Inferior parietal cortex (tissue), 1 donor: ENCODE measurements around the gene TMC8.

Experiments
- DNase-seq: peaks from one replicate; pipeline ENCODE4 v3.0.0-alpha.2; 2016; ENCODE audit errors: extremely low spot score

The TMC8 gene

DNA sequence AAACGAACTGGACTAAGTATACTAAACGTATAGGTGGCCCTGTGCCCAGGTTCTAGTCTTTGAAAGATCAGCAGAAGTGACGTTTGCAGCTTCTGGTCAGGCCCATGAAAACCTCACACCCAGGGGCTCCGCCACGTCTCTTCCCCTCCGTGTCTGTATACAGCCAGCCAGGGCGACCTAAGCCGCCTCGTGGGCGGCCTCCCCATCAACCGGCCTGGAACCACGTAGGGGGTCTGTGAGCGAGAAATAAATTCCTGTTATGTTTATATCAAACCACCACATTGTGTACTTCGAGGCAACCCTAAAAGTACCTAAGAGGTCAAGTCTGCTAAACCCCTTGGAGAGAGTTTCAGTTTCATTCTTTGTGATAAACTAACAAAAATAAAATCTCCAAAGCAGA, 49.5 kb downstream of the TMC8 start:
- DNase-seq = no peak

DNA sequence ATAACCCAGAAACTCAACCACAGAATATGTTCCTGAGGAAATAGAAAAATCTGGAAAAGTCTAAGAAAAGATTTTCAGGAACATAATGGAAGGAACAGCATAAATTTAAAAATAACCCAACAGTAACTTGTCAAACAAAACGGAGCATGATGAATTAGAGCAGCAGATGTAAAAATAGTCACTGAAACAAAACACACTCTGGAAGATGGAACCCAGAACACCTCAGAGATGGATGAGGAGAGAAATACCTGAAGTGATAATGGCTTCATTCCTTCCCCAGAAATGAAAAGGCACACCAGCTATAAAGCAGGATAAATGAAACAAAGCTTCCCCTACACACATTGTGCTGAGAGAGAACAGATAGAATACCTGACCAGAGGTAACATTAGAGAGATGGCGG, 49.9 kb downstream of the TMC8 start:
- DNase-seq = no peak

DNA sequence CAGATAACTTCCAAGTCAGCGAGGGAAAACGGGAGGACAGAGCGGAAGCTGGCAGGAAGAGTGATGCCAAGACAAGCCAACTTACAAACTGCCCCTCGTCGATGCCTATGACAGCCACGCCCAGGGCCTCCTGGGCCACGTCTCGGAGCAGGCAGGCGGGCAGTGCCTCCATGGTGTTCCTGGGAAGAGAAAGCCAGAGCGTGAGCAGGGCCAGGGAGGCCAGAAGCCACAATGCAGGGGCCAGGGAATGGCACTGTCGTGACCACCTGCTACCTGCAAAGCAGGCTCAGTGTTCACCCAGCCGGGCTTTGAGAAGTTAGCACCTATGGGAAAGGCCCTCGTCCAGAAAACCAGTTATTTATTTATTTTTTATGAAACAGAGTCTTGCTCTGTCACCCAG, 51.9 kb downstream of the TMC8 start:
- no peak for DNase-seq

DNA sequence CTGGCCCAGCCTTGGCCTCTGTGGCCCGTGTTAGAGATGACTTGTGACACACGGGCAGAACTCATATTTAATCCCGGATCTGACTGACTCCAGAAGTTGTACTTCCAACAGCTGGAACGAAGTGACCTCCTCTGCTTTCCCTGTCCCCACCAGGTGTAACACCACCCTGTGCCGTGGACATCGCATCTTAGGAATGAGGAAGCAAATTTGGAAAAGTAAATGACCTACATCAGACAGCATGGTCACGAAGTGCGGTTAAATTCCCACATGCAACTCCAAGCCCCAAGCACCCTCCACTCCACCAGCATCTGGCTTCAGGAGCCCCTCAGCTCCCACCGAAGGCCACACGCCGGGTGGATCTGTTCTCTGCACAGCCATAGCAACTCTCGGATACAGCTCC, 53.3 kb downstream of the TMC8 start:
- no peak for DNase-seq

DNA sequence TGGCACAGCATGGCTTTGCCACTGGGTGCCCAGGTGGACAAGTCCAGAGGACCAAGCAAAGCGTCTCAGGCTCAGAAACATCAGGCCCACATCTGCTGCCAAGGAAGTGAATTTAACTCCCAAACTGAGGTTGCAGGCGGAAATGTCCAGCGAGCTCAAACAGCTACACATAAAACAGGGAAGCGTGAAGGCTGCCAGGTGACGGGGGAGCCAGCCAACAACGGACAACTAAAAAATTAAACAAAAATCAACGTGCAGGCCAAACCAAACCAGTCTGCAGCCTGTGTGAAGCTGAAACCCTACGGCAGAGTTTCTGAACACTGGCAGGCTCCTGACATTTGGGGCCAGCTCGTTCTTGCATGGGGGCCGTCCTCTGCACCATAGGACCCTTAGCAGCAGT, 53.8 kb downstream of the TMC8 start:
- no peak for DNase-seq

DNA sequence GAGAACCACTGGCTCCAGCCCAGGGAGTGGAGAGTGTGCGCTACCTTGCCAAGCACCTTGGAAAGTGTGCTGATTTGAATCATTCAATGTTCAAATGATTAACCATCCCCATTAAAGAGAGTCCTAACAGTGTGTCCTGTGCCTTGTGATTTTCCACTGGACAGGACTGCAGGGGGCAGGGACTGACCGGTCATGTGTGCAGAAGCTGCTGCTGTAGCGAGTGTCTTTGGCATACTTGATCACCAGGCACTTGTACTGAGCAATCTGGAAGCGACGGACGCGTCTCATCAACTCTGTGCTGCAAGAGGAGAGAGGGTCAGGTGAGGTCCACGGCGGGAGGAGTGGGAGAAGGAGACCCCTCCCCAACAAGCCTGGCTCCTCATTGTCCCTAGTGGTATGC, 54.3 kb downstream of the TMC8 start:
- DNase-seq = no peak

DNA sequence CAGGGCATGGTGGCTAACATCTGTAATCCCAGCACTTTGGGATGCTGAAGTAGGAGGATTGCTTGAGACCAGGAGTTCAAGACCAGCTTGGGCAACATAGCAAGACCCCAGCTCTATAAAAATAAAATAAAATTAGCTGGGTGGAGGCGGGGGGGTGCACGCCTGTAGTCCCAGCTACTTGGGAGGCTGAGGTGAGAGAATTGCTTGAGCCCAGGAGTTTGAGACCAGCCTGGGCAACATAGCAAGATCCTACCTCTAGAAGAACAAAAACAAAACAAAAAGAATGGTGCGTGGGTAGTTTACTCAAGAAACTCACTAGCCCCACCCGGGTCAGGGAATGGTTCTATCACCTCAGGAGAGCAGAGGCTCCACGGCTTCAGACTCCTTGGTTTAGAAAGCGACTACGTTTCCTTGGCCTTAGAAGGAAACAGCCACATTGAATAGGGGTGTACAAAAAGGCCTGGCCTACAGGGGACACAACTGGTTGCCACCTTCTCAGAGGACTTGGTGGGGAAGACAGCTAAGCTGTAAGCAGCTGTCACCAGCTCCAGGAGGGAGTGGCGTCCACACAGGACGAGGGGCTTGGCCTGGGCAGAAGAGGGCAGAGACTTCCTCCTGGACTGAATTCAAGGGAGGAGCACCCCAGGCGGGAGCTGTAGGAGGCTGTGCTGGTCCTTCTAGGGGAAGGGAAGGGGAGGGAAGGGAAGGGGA, 55.6 kb downstream of the TMC8 start:
- no peak for DNase-seq

DNA sequence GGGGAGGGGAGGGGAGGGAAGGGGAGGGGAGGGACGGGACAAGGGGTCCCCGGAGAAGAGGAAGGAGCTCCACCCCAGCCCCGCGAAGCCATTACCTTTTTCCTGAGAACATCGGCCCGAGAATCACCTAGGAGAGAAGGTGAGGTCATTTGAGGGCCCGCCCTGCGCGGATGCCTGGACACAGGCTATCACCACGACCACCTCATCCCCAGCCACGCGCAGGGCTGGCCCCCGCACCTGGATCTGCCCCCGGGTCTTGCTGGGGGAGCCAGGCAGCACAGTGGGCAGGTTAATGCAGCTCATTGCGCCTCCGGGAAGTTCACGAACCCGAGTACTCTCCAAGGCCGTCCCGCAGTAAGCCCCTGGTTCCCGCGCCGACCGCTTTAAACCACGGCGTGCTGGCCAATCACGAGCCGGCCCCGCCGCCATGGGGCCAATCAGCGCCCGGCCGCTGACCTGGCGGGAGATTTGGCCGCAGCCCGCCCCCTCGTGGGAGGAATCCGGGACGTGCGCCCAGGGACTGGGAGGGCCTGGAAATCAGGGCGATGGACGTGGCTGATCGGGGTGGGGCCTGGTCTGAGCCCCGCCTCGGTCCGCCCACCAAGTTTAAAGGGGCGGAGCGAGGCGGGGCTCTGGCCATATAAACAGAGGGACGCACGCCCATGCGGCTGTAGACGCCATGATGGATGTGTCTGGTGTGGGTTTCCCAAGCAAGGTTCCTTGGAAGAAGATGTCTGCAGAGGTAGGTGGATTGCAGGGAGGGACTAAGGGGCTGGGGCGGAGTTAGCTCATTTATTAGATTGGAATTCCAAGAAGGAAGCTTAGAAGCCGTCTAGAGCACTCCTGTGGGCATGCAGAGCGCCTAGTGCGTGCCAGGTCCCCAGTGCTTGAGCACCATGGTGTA, 56.4 kb downstream of the TMC8 start, which contains the start of the genes AFMID and TK1:
Gene AFMID (plus strand): TSS at position 671 of the 904 bp plus-strand sequence. CDS start 9 bp downstream, at position 680.
Gene TK1 (minus strand): TSS at position 361 of the 904 bp plus-strand sequence. CDS start 58 bp downstream, at position 303.
- peak; percentile 96 for DNase-seq
